ENCODE results near the gene XCR1.
"Not testable (repeated sequence)": the region's sequence is repeated elsewhere in the genome, so short reads cannot be mapped to it uniquely, and the experiment has no call there.

Gene XCR1

GRCh38 chr3:46010519-46011113 lies 16.7 kb downstream of the XCR1 start:
- no peak for DNase-seq (ENCODE audit: low read depth, low spot score)
- in situ Hi-C loops (cut with HindIII; ENCODE audit: low sequenced_read_pairs): no loop called here
- TF ChIP-seq, protein P1, sequence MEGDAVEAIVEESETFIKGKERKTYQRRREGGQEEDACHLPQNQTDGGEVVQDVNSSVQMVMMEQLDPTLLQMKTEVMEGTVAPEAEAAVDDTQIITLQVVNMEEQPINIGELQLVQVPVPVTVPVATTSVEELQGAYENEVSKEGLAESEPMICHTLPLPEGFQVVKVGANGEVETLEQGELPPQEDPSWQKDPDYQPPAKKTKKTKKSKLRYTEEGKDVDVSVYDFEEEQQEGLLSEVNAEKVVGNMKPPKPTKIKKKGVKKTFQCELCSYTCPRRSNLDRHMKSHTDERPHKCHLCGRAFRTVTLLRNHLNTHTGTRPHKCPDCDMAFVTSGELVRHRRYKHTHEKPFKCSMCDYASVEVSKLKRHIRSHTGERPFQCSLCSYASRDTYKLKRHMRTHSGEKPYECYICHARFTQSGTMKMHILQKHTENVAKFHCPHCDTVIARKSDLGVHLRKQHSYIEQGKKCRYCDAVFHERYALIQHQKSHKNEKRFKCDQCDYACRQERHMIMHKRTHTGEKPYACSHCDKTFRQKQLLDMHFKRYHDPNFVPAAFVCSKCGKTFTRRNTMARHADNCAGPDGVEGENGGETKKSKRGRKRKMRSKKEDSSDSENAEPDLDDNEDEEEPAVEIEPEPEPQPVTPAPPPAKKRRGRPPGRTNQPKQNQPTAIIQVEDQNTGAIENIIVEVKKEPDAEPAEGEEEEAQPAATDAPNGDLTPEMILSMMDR (IDR thresholded peaks at IDR 0.05; ENCODE audit: low read depth, low read length): no peak
- no peak overlapping the region for H3K4me3 ChIP-seq (ENCODE audit: low read depth, low read length)

GRCh38 chr3:46008058-46008457 lies 19.2 kb downstream of the XCR1 start:
- H3K4me3 ChIP-seq (ENCODE audit: low read depth, low read length): no peak overlapping the region
- in situ Hi-C loops (cut with HindIII; ENCODE audit: low sequenced_read_pairs): no loop called here
- no peak for DNase-seq (ENCODE audit: low read depth, low spot score)
- TF ChIP-seq, protein P1 (IDR thresholded peaks at IDR 0.05; ENCODE audit: low read depth, low read length): no peak

- in situ Hi-C loops (cut with HindIII; ENCODE audit: low sequenced_read_pairs): no loop called here
- H3K4me3 ChIP-seq (ENCODE audit: low read depth, low read length): no peak overlapping the region
- no peak for DNase-seq (ENCODE audit: low read depth, low spot score)
- TF ChIP-seq, protein P1 (IDR thresholded peaks at IDR 0.05; ENCODE audit: low read depth, low read length): no peak
These were observed 20.0 kb downstream of the XCR1 start for GRCh38 chr3:46007280-46007679.

DNA sequence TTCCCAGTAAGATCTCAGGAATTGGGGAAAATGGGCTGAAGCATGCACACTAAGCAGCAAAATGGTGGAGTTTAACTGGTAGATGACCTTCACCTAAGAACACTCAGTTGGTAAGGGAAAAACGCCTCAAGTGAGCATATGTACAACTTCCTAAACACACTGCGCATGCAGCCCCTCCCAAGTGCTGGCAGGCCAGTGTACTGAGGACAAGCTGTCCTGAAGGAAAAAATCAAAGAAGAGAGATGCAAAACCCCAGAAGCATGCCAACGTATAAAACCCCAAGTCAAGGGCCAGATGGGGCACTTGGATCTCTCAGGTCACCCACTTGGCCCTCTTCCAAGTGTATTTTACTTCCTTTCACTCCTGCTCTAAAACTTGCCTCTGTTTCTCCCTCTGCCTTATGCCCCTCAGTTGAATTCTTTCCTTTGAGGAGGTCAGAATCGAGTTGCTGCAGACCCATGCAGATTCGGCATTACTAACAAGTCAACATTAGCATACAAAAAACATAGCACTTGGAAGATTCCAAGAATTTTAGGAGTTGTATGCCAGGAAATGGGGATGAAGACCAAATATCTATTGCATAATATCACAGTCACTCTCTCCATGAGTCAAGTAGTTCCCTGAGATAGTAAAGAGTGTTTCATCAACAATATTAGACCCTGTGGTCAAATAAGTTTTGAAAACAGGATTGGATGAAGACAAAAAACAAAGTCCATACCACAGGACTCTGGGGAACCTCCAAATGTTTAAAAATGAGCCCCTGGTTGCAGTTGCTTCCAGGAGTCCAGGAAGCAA lies 20.8 kb downstream of the XCR1 start:
- in situ Hi-C loops (cut with HindIII; ENCODE audit: low sequenced_read_pairs): no loop called here
- TF ChIP-seq, protein P1 (IDR thresholded peaks at IDR 0.05; ENCODE audit: low read depth, low read length): no peak
- H3K4me3 ChIP-seq (ENCODE audit: low read depth, low read length): no peak overlapping the region
- DNase-seq (ENCODE audit: low read depth, low spot score): peak; percentile 46

DNA sequence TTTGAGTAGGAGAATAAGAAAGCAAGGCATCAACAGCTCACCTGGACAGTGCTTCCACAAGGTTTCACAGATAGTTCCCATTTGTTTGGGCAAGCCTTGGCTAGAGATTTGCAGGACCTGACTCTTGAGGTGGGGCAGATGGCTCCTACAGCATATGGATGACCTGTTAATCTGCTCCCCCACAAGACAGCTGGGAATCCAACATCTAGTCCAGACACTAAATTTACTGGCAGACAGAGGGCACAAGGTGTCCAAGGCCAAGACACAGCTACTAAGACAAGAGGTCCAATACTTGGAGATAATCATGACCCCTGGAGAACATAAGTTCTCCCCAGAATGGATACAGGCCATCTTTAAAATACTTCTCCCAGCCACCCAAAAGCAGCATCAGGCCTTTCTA lies 23.6 kb downstream of the XCR1 start:
- H3K4me3 ChIP-seq (ENCODE audit: low read depth, low read length); in situ Hi-C loops (cut with HindIII; ENCODE audit: low sequenced_read_pairs); DNase-seq (ENCODE audit: low read depth, low spot score): not testable (repeated sequence)

DNA sequence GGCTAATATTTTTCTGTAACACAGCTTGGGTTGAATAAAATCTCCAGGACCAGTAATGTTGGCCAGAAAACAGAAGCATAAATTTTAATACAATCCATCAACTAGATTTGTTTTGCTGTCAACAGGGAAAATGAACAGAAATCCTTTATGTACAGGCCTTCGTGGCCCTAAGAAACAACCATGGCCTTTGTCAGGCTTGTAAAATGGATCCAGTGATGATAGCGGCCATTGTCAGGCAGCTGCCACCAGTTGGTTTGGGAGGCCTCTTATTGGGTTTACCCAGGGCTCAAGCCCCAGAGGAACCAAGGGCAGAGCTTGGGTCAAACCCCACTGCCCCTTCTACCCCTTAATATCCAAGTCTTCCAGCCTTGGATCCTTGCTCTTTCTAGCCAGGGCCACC lies 26.1 kb downstream of the XCR1 start:
- in situ Hi-C loops (cut with HindIII; ENCODE audit: low sequenced_read_pairs): no loop called here
- DNase-seq (ENCODE audit: low read depth, low spot score): no peak
- H3K4me3 ChIP-seq (ENCODE audit: low read depth, low read length): no peak overlapping the region
- TF ChIP-seq, protein P1 (IDR thresholded peaks at IDR 0.05; ENCODE audit: low read depth, low read length): no peak

DNA sequence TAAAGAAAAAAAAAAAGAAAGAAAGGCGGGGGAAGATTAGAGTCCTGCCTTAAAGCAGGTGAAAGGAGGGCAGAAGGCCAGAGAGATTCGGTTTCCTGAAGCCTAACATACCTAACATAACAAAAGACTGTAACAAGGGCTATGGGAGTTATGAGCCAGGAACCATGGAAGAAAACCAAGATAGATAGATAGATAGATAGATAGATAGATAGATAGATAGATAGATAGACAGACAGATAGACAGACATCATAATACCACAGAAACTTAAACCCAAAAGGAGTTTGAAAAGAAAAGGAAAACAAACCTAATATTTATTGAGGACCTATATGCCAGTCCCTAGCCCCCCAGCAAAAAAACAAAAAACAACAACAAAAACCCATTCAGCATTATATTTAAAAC lies 29.3 kb downstream of the XCR1 start:
- H3K4me3 ChIP-seq (ENCODE audit: low read depth, low read length): no peak overlapping the region
- TF ChIP-seq, protein P1 (IDR thresholded peaks at IDR 0.05; ENCODE audit: low read depth, low read length): no peak
- in situ Hi-C loops (cut with HindIII; ENCODE audit: low sequenced_read_pairs): no loop called here
- no peak for DNase-seq (ENCODE audit: low read depth, low spot score)

GRCh38 chr3:45997499-45997898 lies 29.8 kb downstream of the XCR1 start:
- H3K4me3 ChIP-seq (ENCODE audit: low read depth, low read length); DNase-seq (ENCODE audit: low read depth, low spot score); in situ Hi-C loops (cut with HindIII; ENCODE audit: low sequenced_read_pairs): not testable (repeated sequence)
